NCI-H1048 (cell line): ENCODE results near the gene H2BW1.
"Not testable (repeated sequence)": the region's sequence is repeated elsewhere in the genome, so short reads cannot be mapped to it uniquely, and the experiment has no call there.

Source experiments
- DNase-seq: peaks from one replicate; lab custom pipeline; 2025; lab: John Stamatoyannopoulos, UW

Gene H2BW1

GRCh38 chrX:104013606-104014005 is at the start of gene H2BW1:
H2BW1 (minus strand) TSS chrX:104013708; CDS start chrX:104013576, 132 bp downstream.
- DNase-seq, result no peak

GRCh38 chrX:104062636-104063035 is 49.1 kb upstream of the H2BW1 start:
- not testable (repeated sequence) for DNase-seq

DNA sequence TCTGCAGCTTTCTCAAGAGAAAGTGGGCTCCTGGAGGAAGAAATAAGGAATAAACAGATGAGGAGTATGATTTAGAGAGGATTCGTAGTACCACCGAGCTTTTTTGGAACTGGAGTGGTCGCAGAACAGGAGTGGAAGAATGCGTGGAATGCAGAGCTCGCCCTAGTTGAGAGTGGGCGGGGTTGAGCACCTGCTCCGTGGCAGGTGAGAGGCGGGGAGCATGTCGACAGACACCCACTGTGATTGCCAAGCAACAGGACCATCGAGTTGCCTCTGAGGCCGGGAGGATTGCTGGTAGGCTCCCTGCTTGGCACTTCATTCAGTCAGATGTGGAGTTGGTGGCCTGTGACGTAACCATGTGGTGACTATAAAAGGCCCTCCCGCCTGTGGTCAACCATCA is 41.4 kb upstream of the H2BW1 start:
- DNase-seq, result not testable (repeated sequence)

GRCh38 chrX:104047171-104047570 is 33.7 kb upstream of the H2BW1 start:
- no peak for DNase-seq

- DNase-seq, result no peak
Observed at GRCh38 chrX:104045642-104046041, 32.1 kb upstream of the H2BW1 start.

- DNase-seq, result no peak
Observed at GRCh38 chrX:104041003-104041402, 27.5 kb upstream of the H2BW1 start.

DNA sequence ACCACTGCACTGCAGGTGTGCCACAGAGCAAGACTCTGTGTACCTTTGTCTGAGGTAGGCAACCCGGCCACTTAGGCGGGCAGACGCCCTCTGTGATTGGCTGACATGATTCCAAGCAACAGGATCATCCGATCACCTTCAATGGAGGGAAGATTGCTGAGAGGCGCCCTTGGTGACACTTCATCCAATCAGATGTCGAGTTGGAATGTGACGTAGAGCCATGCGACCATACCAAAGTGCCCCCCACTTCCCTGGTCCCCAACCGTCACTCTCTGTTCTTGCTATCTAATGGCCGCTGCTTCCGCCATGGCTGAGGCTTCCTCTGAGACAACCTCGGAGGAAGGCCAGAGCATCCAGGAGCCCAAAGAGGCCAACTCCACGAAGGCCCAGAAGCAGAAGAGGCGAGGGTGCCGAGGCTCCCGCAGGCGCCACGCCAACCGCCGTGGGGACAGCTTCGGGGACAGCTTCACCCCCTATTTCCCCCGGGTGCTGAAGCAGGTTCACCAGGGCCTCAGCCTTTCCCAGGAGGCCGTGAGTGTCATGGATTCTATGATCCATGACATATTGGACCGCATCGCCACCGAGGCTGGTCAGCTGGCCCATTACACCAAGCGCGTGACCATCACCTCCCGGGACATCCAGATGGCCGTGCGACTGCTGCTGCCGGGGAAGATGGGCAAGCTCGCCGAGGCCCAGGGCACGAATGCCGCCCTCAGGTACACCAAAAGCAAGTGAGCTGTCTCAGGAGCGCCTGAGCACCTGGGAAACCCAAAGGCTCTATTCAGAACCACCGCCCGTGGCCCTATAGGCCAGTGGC is 26.4 kb upstream of the H2BW1 start, which contains the start of gene H2BW2:
Gene H2BW2, plus strand, starts transcription at position 268 of the 817 bp plus-strand sequence. Its CDS starts 39 bp downstream, at position 307.
- DNase-seq, result no peak

- no peak for DNase-seq
Observed at GRCh38 chrX:104018126-104018525, 4.6 kb upstream of the H2BW1 start.

- not testable (repeated sequence) for DNase-seq
Observed at GRCh38 chrX:104015576-104015975, 2.1 kb upstream of the H2BW1 start.

- no peak for DNase-seq
Observed at GRCh38 chrX:104013158-104013557, 350 bp downstream of the H2BW1 start.

DNA sequence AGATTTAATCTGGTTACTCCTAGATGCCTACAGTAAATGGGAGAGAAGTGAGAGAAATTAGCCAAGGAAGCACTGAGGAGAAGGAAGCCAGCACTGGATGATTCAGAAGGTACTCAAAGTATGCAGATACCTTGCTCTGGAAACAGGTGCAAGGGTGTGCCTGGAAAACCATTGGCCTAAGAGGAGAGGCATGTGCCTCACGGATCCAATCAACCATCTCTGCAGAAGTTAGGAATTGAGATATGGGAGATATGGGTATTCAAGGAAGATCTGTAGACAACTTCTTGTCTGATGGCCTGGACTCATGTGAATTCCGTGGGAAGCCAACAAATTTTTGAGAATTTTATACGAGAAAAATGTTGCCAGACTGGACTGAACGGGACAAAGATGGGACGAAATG is 4.7 kb downstream of the H2BW1 start:
- no peak for DNase-seq

GRCh38 chrX:103999234-103999633 is 14.3 kb downstream of the H2BW1 start:
- no peak for DNase-seq

DNA sequence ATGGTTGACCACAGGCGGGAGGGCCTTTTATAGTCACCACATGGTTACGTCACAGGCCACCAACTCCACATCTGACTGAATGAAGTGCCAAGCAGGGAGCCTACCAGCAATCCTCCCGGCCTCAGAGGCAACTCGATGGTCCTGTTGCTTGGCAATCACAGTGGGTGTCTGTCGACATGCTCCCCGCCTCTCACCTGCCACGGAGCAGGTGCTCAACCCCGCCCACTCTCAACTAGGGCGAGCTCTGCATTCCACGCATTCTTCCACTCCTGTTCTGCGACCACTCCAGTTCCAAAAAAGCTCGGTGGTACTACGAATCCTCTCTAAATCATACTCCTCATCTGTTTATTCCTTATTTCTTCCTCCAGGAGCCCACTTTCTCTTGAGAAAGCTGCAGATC is 30.0 kb downstream of the H2BW1 start:
- not testable (repeated sequence) for DNase-seq

DNA sequence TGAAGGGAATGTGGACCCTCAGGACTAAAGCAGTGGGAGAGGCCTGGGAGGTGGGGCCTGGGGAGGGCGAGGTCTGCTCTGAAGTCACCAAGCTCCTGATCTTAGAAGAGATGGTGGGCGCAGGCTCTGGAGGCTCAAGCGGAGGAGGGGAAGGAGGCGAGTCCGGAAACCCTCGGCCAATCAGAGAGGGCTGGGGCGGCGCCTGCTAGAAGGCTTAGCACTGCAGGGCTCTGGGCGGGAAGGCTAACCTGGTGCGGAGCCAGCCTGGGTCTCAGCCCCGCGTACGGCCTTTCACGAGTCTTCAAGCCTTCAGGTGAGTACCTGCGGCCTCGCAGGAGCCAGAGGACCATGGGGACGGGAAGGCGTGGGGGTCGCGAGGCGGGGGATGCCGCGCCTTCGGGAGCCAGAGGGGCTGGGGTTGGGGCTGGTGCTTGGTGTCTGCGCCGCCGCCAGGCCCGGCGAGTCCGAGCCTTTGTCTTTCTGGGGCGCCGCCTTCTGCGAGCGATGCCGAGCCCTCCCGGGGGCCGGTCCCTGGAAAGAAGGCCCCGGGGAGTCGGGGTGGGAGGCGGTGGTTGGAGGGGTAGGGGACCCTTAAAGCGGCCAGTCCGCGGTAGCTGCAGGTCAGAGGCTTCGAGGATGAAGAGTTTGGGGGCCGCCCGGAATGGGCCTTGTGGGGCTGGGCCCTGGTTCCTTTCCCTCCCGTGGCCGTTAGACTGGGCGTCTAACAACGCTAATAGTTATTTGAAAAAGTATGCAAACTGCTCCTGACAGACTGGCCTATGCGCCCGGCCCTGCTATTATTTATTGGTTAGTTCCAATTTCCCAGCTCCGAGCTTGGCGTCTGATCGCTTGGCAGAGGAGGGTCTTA is 50.9 kb downstream of the H2BW1 start, which contains the start of gene TMSB15B:
Gene TMSB15B, plus strand, starts transcription at position 217 of the 868 bp plus-strand sequence.
- not testable (repeated sequence) for DNase-seq
